ENCODE results near the gene INTS2. TPM values are rescaled to one million over a fixed set of nuclear protein-coding genes. Genes with fewer than 3 reads are reported as not detected.

INTS2 gene
- polyA plus RNA-seq, 1 donor from 2014 or later: 23.7 TPM

GRCh38 chr17:61904094-61904710, 23.6 kb downstream of the INTS2 start:
- Histone ChIP-seq H3K9ac (ENCODE audit: low read length) (no peak overlapping the region), H3K9me2 (ENCODE audit: insufficient read depth, low read length) (no peaks in the 10 kb centered on the region), H3K4me2 (ENCODE audit: low read length) (no peak overlapping the region), H2AFZ (ENCODE audit: low read depth, low read length) (no peak overlapping the region), H3K27ac (ENCODE audit: low read length) (no peak overlapping the region), H3K36me3 (ENCODE audit: insufficient read depth, low read length) (no peaks in the 10 kb centered on the region), H4K20me1 (ENCODE audit: insufficient read depth) (no peaks in the 10 kb centered on the region), H3K27me3 (ENCODE audit: insufficient read depth, low read depth, low read length) (no peaks in the 10 kb centered on the region), H3F3A (ENCODE audit: insufficient read depth, low read length, poor library complexity, severe bottlenecking) (no peaks in the 10 kb centered on the region), H3K9me3 (ENCODE audit: low read length) (no peaks in the 10 kb centered on the region), H3K4me3 (ENCODE audit: low read length) (no peak overlapping the region), H3K79me2 (replicated peaks; ENCODE audit: insufficient read depth, low read length) (no peaks in the 10 kb centered on the region)
- no peak for TF ChIP-seq EP300 (conservative IDR thresholded peaks at IDR 0.05; ENCODE audit: poor library complexity, severe bottlenecking)
- no peak for TF ChIP-seq CTCF (IDR thresholded peaks at IDR 0.05; ENCODE audit: poor library complexity, severe bottlenecking)
- TF ChIP-seq SMC3 (conservative IDR thresholded peaks at IDR 0.05; ENCODE audit: poor library complexity): no peak
- no peak for TF ChIP-seq MXI1 (conservative IDR thresholded peaks at IDR 0.05; ENCODE audit: poor library complexity, severe bottlenecking)
- no peak for TF ChIP-seq RAD21 (conservative IDR thresholded peaks at IDR 0.05)
- TF ChIP-seq POLR2AphosphoS5 (IDR thresholded peaks at IDR 0.05): no peak
- TF ChIP-seq TAF1 (IDR thresholded peaks at IDR 0.05; ENCODE audit: low read depth): no peak
- TF ChIP-seq EZH2 (IDR thresholded peaks at IDR 0.05; ENCODE audit: borderline replicate concordance, insufficient read depth, low read length, poor library complexity, severe bottlenecking): no peak
- TF ChIP-seq, protein P1, sequence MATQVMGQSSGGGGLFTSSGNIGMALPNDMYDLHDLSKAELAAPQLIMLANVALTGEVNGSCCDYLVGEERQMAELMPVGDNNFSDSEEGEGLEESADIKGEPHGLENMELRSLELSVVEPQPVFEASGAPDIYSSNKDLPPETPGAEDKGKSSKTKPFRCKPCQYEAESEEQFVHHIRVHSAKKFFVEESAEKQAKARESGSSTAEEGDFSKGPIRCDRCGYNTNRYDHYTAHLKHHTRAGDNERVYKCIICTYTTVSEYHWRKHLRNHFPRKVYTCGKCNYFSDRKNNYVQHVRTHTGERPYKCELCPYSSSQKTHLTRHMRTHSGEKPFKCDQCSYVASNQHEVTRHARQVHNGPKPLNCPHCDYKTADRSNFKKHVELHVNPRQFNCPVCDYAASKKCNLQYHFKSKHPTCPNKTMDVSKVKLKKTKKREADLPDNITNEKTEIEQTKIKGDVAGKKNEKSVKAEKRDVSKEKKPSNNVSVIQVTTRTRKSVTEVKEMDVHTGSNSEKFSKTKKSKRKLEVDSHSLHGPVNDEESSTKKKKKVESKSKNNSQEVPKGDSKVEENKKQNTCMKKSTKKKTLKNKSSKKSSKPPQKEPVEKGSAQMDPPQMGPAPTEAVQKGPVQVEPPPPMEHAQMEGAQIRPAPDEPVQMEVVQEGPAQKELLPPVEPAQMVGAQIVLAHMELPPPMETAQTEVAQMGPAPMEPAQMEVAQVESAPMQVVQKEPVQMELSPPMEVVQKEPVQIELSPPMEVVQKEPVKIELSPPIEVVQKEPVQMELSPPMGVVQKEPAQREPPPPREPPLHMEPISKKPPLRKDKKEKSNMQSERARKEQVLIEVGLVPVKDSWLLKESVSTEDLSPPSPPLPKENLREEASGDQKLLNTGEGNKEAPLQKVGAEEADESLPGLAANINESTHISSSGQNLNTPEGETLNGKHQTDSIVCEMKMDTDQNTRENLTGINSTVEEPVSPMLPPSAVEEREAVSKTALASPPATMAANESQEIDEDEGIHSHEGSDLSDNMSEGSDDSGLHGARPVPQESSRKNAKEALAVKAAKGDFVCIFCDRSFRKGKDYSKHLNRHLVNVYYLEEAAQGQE (IDR thresholded peaks at IDR 0.05; ENCODE audit: borderline replicate concordance): no peak

DNA sequence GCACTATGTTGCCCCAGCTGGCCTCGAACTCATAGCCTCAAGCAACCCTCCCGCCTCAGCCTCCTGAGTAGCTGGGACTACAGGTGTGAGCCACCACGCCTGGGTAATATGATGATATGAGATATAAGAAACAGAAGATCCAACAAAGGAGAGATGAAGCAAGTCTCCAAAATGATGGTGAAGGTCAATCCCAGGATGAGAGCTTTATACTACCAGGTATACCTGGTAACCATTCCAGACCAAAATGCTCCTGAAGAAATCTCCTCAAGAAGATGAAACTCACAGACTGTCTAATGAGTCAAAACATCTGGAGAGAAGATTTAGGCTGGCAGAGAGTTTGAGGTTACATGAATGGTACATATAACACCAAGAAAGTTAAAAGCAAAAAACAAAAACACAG, 24.5 kb downstream of the INTS2 start:
- Histone ChIP-seq H3K27ac (ENCODE audit: low read length) (no peak overlapping the region), H3K9me2 (ENCODE audit: insufficient read depth, low read length) (no peaks in the 10 kb centered on the region), H3K9me3 (ENCODE audit: low read length) (no peaks in the 10 kb centered on the region), H3K27me3 (ENCODE audit: insufficient read depth, low read depth, low read length) (no peaks in the 10 kb centered on the region), H2AFZ (ENCODE audit: low read depth, low read length) (no peak overlapping the region), H3K4me3 (ENCODE audit: low read length) (no peak overlapping the region), H3K36me3 (ENCODE audit: insufficient read depth, low read length) (no peaks in the 10 kb centered on the region), H3K9ac (ENCODE audit: low read length) (no peak overlapping the region), H4K20me1 (ENCODE audit: insufficient read depth) (no peaks in the 10 kb centered on the region), H3K4me2 (ENCODE audit: low read length) (no peak overlapping the region), H3F3A (ENCODE audit: insufficient read depth, low read length, poor library complexity, severe bottlenecking) (no peaks in the 10 kb centered on the region), H3K79me2 (replicated peaks; ENCODE audit: insufficient read depth, low read length) (no peaks in the 10 kb centered on the region)
- no peak for TF ChIP-seq EZH2 (IDR thresholded peaks at IDR 0.05; ENCODE audit: borderline replicate concordance, insufficient read depth, low read length, poor library complexity, severe bottlenecking)
- no peak for TF ChIP-seq TAF1 (IDR thresholded peaks at IDR 0.05; ENCODE audit: low read depth)
- no peak for TF ChIP-seq POLR2AphosphoS5 (IDR thresholded peaks at IDR 0.05)
- no peak for TF ChIP-seq CTCF (IDR thresholded peaks at IDR 0.05; ENCODE audit: poor library complexity, severe bottlenecking)
- no peak for TF ChIP-seq EP300 (conservative IDR thresholded peaks at IDR 0.05; ENCODE audit: poor library complexity, severe bottlenecking)
- no peak for TF ChIP-seq MXI1 (conservative IDR thresholded peaks at IDR 0.05; ENCODE audit: poor library complexity, severe bottlenecking)
- TF ChIP-seq SMC3 (conservative IDR thresholded peaks at IDR 0.05; ENCODE audit: poor library complexity): no peak
- TF ChIP-seq, protein P1 (IDR thresholded peaks at IDR 0.05; ENCODE audit: borderline replicate concordance): no peak
- TF ChIP-seq RAD21 (conservative IDR thresholded peaks at IDR 0.05): no peak
